ENCODE measurements around the gene ATP6V1G3.
A peak's percentile ranks its signal among the peaks of the same experiment; 100 is the strongest.
"Not testable (repeated sequence)": the region's sequence is repeated elsewhere in the genome, so short reads cannot be mapped to it uniquely, and the experiment has no call there.

ATP6V1G3 gene

DNA sequence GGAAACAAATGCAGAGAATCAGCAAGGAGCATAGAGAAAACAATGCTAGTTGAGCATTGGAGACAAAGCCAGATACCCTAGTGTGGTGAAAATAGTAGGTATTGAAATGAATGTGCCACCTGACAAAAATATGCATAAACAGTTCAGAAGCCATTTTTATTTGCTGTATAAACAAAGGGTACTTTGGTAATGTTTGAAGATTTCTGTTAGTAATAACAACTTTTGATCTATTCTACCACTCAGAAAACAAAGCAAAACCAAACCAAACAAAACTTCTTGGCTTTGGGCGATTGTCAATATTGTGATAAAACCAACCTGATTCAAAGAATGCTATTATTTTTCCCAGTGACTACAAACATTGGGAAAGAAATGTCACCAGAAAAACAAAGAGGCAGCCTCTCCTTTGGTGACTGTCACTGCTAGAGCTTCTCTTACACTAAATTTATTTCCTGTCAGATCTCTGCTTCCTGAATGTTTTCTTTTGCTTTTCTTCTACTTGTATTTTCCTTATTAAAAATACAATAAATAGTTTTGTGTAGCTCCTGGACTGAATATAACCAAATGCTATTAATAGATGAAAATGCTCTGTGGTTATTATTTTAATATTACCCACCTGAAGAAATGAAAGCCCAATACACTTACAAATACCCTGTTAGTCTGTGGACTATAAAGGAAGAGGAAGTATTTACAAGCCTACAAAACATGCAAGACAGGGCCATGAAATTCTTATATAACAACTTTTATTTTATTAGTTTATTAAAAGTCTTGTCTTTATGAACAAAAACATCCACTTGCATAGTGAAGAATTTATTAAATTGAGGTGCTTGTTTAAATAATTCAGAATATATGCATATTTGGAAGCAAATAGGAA lies 5.7 kb downstream of the ATP6V1G3 start:
- ATAC-seq (replicated peaks) (peak; percentile 42), DNase-seq (no peak)
- peak overlapping the region; percentile 54 to 76 for H3K4me3 Mint-ChIP-seq
- peaks cover 0 to 9% of the 10 kb centered on the region in 2 donors for H3K9me3 Mint-ChIP-seq
- no peaks in the 10 kb centered on the region for H3K36me3 Mint-ChIP-seq (ENCODE audit: insufficient read depth)
- H3K4me1 Mint-ChIP-seq (ENCODE audit: low read depth in 2 of 2): peaks cover 22 to 40% of the 10 kb centered on the region in 2 donors
- H3K27me3 Mint-ChIP-seq: no peaks in the 10 kb centered on the region
- peak overlapping the region; percentile 45 to 72 for H3K27ac Mint-ChIP-seq

GRCh38 chr1:198531891-198532290 lies 8.6 kb downstream of the ATP6V1G3 start:
- H3K27ac Mint-ChIP-seq: no peak overlapping the region
- DNase-seq (no peak), ATAC-seq (replicated peaks) (no peak)
- peaks cover 16 to 41% of the 10 kb centered on the region in 2 donors for H3K4me1 Mint-ChIP-seq (ENCODE audit: low read depth in 2 of 2)
- no peaks in the 10 kb centered on the region for H3K27me3 Mint-ChIP-seq
- peaks cover 0 to 9% of the 10 kb centered on the region in 2 donors for H3K9me3 Mint-ChIP-seq
- H3K4me3 Mint-ChIP-seq: no peak overlapping the region
- H3K36me3 Mint-ChIP-seq (ENCODE audit: insufficient read depth): no peaks in the 10 kb centered on the region

- Mint-ChIP-seq H3K4me1 (ENCODE audit: low read depth in 2 of 2) (peaks cover 17 to 50% of the 10 kb centered on the region in 2 donors), H3K9me3 (peaks cover 0 to 9% of the 10 kb centered on the region in 2 donors), H3K27ac (no peak overlapping the region), H3K4me3 (no peak overlapping the region), H3K36me3 (ENCODE audit: insufficient read depth) (no peaks in the 10 kb centered on the region), H3K27me3 (no peaks in the 10 kb centered on the region)
- DNase-seq (no peak), ATAC-seq (replicated peaks) (no peak)
These were observed 9.5 kb downstream of the ATP6V1G3 start for GRCh38 chr1:198530953-198531352.

- no peaks in the 10 kb centered on the region for H3K27me3 Mint-ChIP-seq
- H3K4me3 Mint-ChIP-seq: no peak overlapping the region
- no peak for ATAC-seq (replicated peaks)
- no peak for DNase-seq
- H3K9me3 Mint-ChIP-seq: peaks cover 0 to 9% of the 10 kb centered on the region in 2 donors
- no peaks in the 10 kb centered on the region for H3K36me3 Mint-ChIP-seq (ENCODE audit: insufficient read depth)
- peaks cover 16 to 56% of the 10 kb centered on the region in 2 donors for H3K4me1 Mint-ChIP-seq (ENCODE audit: low read depth in 2 of 2)
- H3K27ac Mint-ChIP-seq: no peak overlapping the region
These were observed 11.1 kb downstream of the ATP6V1G3 start for GRCh38 chr1:198529414-198529813.

GRCh38 chr1:198528364-198528763 lies 12.1 kb downstream of the ATP6V1G3 start:
- no peaks in the 10 kb centered on the region for H3K27me3 Mint-ChIP-seq
- peaks cover 5% of the 10 kb centered on the region for H3K36me3 Mint-ChIP-seq (ENCODE audit: insufficient read depth)
- peaks cover 11 to 55% of the 10 kb centered on the region in 2 donors for H3K4me1 Mint-ChIP-seq (ENCODE audit: low read depth in 2 of 2)
- no peak for ATAC-seq (replicated peaks)
- no peak for DNase-seq
- peaks cover 0 to 4% of the 10 kb centered on the region in 2 donors for H3K9me3 Mint-ChIP-seq
- no peak overlapping the region for H3K27ac Mint-ChIP-seq
- H3K4me3 Mint-ChIP-seq: no peak overlapping the region

- no peaks in the 10 kb centered on the region for H3K27me3 Mint-ChIP-seq
- peaks cover 16% of the 10 kb centered on the region for H3K36me3 Mint-ChIP-seq (ENCODE audit: insufficient read depth)
- H3K4me1 Mint-ChIP-seq (ENCODE audit: low read depth in 2 of 2): peaks cover 31 to 70% of the 10 kb centered on the region in 2 donors
- DNase-seq (no peak), ATAC-seq (replicated peaks) (no peak)
- H3K9me3 Mint-ChIP-seq: no peaks in the 10 kb centered on the region
- peak overlapping the region; percentile 79 to 88 for H3K4me3 Mint-ChIP-seq
- H3K27ac Mint-ChIP-seq: peak overlapping the region; percentile 92 to 96
These were observed 15.9 kb downstream of the ATP6V1G3 start for GRCh38 chr1:198524556-198524955.

- Mint-ChIP-seq H3K4me1 (ENCODE audit: low read depth in 2 of 2) (peaks cover 36 to 74% of the 10 kb centered on the region in 2 donors), H3K27ac (peak overlapping the region; percentile 92 to 96), H3K4me3 (peak overlapping the region; percentile 79 to 88), H3K36me3 (ENCODE audit: insufficient read depth) (peaks cover 16% of the 10 kb centered on the region)
- not testable (repeated sequence) for ATAC-seq (replicated peaks); DNase-seq; H3K9me3 Mint-ChIP-seq; H3K27me3 Mint-ChIP-seq
These were observed 16.4 kb downstream of the ATP6V1G3 start for GRCh38 chr1:198524127-198524526.

DNA sequence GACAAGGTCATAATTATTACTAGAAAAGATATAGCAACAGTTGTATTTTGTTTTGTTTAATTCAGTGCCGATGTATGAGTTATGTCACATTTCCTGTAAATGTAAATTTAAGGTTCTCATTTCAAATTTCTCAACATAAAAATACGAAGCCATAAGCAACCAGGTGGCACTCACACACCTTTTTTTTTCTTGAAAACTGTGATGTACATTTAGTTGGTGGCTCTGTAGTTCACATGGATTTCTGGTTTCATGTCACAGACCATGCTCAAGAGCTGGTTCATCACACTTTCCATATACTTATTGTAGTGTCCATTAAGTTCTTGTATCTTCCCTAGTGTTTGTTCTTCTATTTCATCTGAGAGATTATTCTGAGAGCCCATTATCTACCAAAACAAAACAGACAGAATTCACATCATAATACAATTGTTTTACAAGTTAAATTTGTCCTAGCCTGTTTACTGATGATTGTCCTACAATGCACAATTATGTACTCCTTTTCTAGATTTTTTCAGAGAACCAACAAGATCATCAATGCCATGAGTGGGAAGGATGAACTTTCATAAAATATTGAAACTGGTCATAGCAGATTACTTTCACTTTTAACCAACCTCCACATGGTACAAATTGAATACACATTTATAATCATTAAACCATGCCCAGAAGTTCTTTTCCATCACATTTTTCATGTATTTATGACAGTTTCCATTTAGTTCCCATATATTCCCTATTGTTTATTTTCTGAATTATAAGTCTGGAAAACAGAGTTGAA lies 17.1 kb downstream of the ATP6V1G3 start:
- H3K9me3 Mint-ChIP-seq: no peaks in the 10 kb centered on the region
- no peaks in the 10 kb centered on the region for H3K27me3 Mint-ChIP-seq
- H3K36me3 Mint-ChIP-seq (ENCODE audit: insufficient read depth): peaks cover 16% of the 10 kb centered on the region
- H3K27ac Mint-ChIP-seq: peak overlapping the region; percentile 92 to 96
- H3K4me1 Mint-ChIP-seq (ENCODE audit: low read depth in 2 of 2): peaks cover 41 to 82% of the 10 kb centered on the region in 2 donors
- peak overlapping the region; percentile 79 to 88 for H3K4me3 Mint-ChIP-seq
- peak; percentile 34 for ATAC-seq (replicated peaks)
- no peak for DNase-seq

- Mint-ChIP-seq H3K36me3 (ENCODE audit: insufficient read depth) (peaks cover 16% of the 10 kb centered on the region), H3K4me1 (ENCODE audit: low read depth in 2 of 2) (peaks cover 38 to 70% of the 10 kb centered on the region in 2 donors), H3K9me3 (no peaks in the 10 kb centered on the region), H3K27ac (peak overlapping the region; percentile 78 to 96), H3K27me3 (no peaks in the 10 kb centered on the region), H3K4me3 (peak overlapping the region; percentile 65 to 80)
- DNase-seq (no peak), ATAC-seq (replicated peaks) (peak; percentile 73)
These were observed 19.8 kb downstream of the ATP6V1G3 start for GRCh38 chr1:198520524-198521254.

GRCh38 chr1:198519639-198520501 lies 20.6 kb downstream of the ATP6V1G3 start:
- peaks cover 16% of the 10 kb centered on the region for H3K36me3 Mint-ChIP-seq (ENCODE audit: insufficient read depth)
- no peaks in the 10 kb centered on the region for H3K9me3 Mint-ChIP-seq
- peak; percentile 53 for ATAC-seq (replicated peaks)
- H3K4me1 Mint-ChIP-seq (ENCODE audit: low read depth in 2 of 2): peaks cover 40 to 74% of the 10 kb centered on the region in 2 donors
- peak overlapping the region; percentile 78 to 96 for H3K27ac Mint-ChIP-seq
- DNase-seq: no peak
- no peaks in the 10 kb centered on the region for H3K27me3 Mint-ChIP-seq
- H3K4me3 Mint-ChIP-seq: peak overlapping the region; percentile 65 to 80

- DNase-seq (no peak), ATAC-seq (replicated peaks) (no peak)
- Mint-ChIP-seq H3K9me3 (no peaks in the 10 kb centered on the region), H3K4me3 (peak overlapping the region; percentile 6 to 80), H3K4me1 (ENCODE audit: low read depth in 2 of 2) (peaks cover 32 to 64% of the 10 kb centered on the region in 2 donors), H3K27ac (peak overlapping the region in 1 of 2 donors; percentile 96), H3K27me3 (no peaks in the 10 kb centered on the region), H3K36me3 (ENCODE audit: insufficient read depth) (peaks cover 9% of the 10 kb centered on the region)
These were observed 22.8 kb downstream of the ATP6V1G3 start for GRCh38 chr1:198517623-198518199.

GRCh38 chr1:198500096-198500495 lies 40.4 kb downstream of the ATP6V1G3 start:
- H3K9me3 Mint-ChIP-seq: peaks cover 0 to 3% of the 10 kb centered on the region in 2 donors
- no peak for ATAC-seq (replicated peaks)

More at GRCh38 chr1:198500096-198500495, 40.4 kb downstream of the ATP6V1G3 start:
- no peak for DNase-seq
- no peaks in the 10 kb centered on the region for H3K27me3 Mint-ChIP-seq
- no peaks in the 10 kb centered on the region for H3K36me3 Mint-ChIP-seq (ENCODE audit: insufficient read depth)
- peaks cover 6 to 20% of the 10 kb centered on the region in 2 donors for H3K4me1 Mint-ChIP-seq (ENCODE audit: low read depth in 2 of 2)
- no peak overlapping the region for H3K27ac Mint-ChIP-seq
- no peak overlapping the region for H3K4me3 Mint-ChIP-seq
